ENCODE measurements around the gene BRICD5.
"Not testable (repeated sequence)": the region's sequence is repeated elsewhere in the genome, so short reads cannot be mapped to it uniquely, and the experiment has no call there.

The BRICD5 gene

GRCh38 chr16:2223221-2223941, 12.7 kb upstream of the BRICD5 start, which contains the start of gene E4F1:
TSS of gene E4F1 (plus strand) at chr16:2223591. CDS start at chr16:2223614, 23 bp downstream.
- peak; percentile 97 for DNase-seq (ENCODE audit: low read depth)

- DNase-seq (ENCODE audit: low read depth): no peak
These were observed 5.7 kb upstream of the BRICD5 start for GRCh38 chr16:2216330-2216729.

GRCh38 chr16:2214719-2214968, 4.0 kb upstream of the BRICD5 start, which contains the start of gene PGP:
TSS of gene PGP (minus strand) at chr16:2214840. CDS start at chr16:2214777, 63 bp downstream.
- no peak for DNase-seq (ENCODE audit: low read depth)

GRCh38 chr16:2213817-2214718, 3.4 kb upstream of the BRICD5 start:
- no peak for DNase-seq (ENCODE audit: low read depth)

- no peak for DNase-seq (ENCODE audit: low read depth)
These were observed 2.0 kb upstream of the BRICD5 start for GRCh38 chr16:2212362-2213324.

- DNase-seq (ENCODE audit: low read depth): no peak
These were observed 1.3 kb upstream of the BRICD5 start for GRCh38 chr16:2211923-2212347.

GRCh38 chr16:2210009-2210332, 692 bp downstream of the BRICD5 start:
- DNase-seq (ENCODE audit: low read depth): no peak

- DNase-seq (ENCODE audit: low read depth): no peak
These were observed 1.2 kb downstream of the BRICD5 start for GRCh38 chr16:2209258-2210008.

- DNase-seq (ENCODE audit: low read depth): no peak
These were observed 1.9 kb downstream of the BRICD5 start for GRCh38 chr16:2208772-2209171.

- DNase-seq (ENCODE audit: low read depth): no peak
These were observed 2.4 kb downstream of the BRICD5 start for GRCh38 chr16:2208308-2208707.

- DNase-seq (ENCODE audit: low read depth): no peak
These were observed 2.8 kb downstream of the BRICD5 start for GRCh38 chr16:2207872-2208271.

- no peak for DNase-seq (ENCODE audit: low read depth)
These were observed 3.8 kb downstream of the BRICD5 start for GRCh38 chr16:2206780-2207433.

- DNase-seq (ENCODE audit: low read depth): no peak
These were observed 4.3 kb downstream of the BRICD5 start for GRCh38 chr16:2206420-2206779.

- DNase-seq (ENCODE audit: low read depth): no peak
These were observed 4.7 kb downstream of the BRICD5 start for GRCh38 chr16:2205967-2206313.

- peak; percentile 69 for DNase-seq (ENCODE audit: low read depth)
These were observed 5.3 kb downstream of the BRICD5 start, which contains the start of gene MLST8 for GRCh38 chr16:2205104-2205966. TSS of gene MLST8 (plus strand) at chr16:2205454. CDS start at chr16:2206086, 632 bp downstream.

- DNase-seq (ENCODE audit: low read depth): no peak
These were observed 6.1 kb downstream of the BRICD5 start for GRCh38 chr16:2204416-2205103.

- not testable (repeated sequence) for DNase-seq (ENCODE audit: low read depth)
These were observed 7.5 kb downstream of the BRICD5 start for GRCh38 chr16:2203119-2203688.

- no peak for DNase-seq (ENCODE audit: low read depth)
These were observed 10.3 kb downstream of the BRICD5 start for GRCh38 chr16:2200313-2200712.

GRCh38 chr16:2199621-2200139, 11.0 kb downstream of the BRICD5 start:
- DNase-seq (ENCODE audit: low read depth): no peak

All from GM04504 (cell line).